22Rv1 (cell line): Measurements from ENCODE around the gene TBX15.

Experiments used
- CTCF ChIP-seq: fragments of 450-650 bp; IDR thresholded peaks from 2 replicates; pipeline ENCODE4 v1.5.1; 2017; ENCODE audit warnings: mild to moderate bottlenecking
- ZFX ChIP-seq: fragments of 450-650 bp; IDR thresholded peaks from 2 replicates; pipeline ENCODE4 v1.6.1; 2017; ENCODE audit warnings: antibody characterized with exemption, borderline replicate concordance

- TF ChIP-seq CTCF (no peak), ZFX (no peak)
These were observed 97.2 kb downstream of the TBX15 start for GRCh38 chr1:118890851-118891384.
